8988T (cell line): ENCODE data around the gene PRRC2B.
"Not testable (repeated sequence)": the region's sequence is repeated elsewhere in the genome, so short reads cannot be mapped to it uniquely, and the experiment has no call there.

Source experiments
- DNase-seq: peaks from one replicate; pipeline ENCODE4 v3.0.0; 2011

Gene PRRC2B

GRCh38 chr9:131492070-131492469 is 98.2 kb downstream of the PRRC2B start:
- DNase-seq: no peak

GRCh38 chr9:131494296-131494870 is 100.5 kb downstream of the PRRC2B start:
- no peak for DNase-seq

GRCh38 chr9:131495785-131496184 is 101.9 kb downstream of the PRRC2B start:
- no peak for DNase-seq

- no peak for DNase-seq
These were observed 103.0 kb downstream of the PRRC2B start for GRCh38 chr9:131496844-131497405.

- no peak for DNase-seq
These were observed 105.4 kb downstream of the PRRC2B start for GRCh38 chr9:131499254-131499767.

GRCh38 chr9:131500377-131500776 is 106.5 kb downstream of the PRRC2B start:
- no peak for DNase-seq

- DNase-seq: no peak
These were observed 107.2 kb downstream of the PRRC2B start for GRCh38 chr9:131500939-131501541.

- DNase-seq: peak; percentile 94
These were observed 109.1 kb downstream of the PRRC2B start, which contains the start of gene POMT1 for GRCh38 chr9:131502781-131503625. POMT1 (plus strand) TSS chr9:131502918; CDS start chr9:131504219, 1,301 bp downstream.

GRCh38 chr9:131503626-131504465 is 110.0 kb downstream of the PRRC2B start:
- no peak for DNase-seq

- DNase-seq: no peak
These were observed 111.1 kb downstream of the PRRC2B start for GRCh38 chr9:131505012-131505411.

- DNase-seq: no peak
These were observed 117.5 kb downstream of the PRRC2B start for GRCh38 chr9:131511416-131511815.

GRCh38 chr9:131511880-131512279 is 118.0 kb downstream of the PRRC2B start:
- DNase-seq: no peak

- DNase-seq: no peak
These were observed 119.3 kb downstream of the PRRC2B start for GRCh38 chr9:131513177-131513576.

- not testable (repeated sequence) for DNase-seq
These were observed 121.7 kb downstream of the PRRC2B start for GRCh38 chr9:131515559-131516031.

GRCh38 chr9:131516100-131516499 is 122.2 kb downstream of the PRRC2B start:
- DNase-seq: no peak

GRCh38 chr9:131516930-131517329 is 123.0 kb downstream of the PRRC2B start:
- DNase-seq: no peak

GRCh38 chr9:131517761-131518190 is 123.9 kb downstream of the PRRC2B start:
- no peak for DNase-seq

- DNase-seq: no peak
These were observed 124.7 kb downstream of the PRRC2B start for GRCh38 chr9:131518553-131518952.

- DNase-seq: no peak
These were observed 126.6 kb downstream of the PRRC2B start for GRCh38 chr9:131520503-131520902.

GRCh38 chr9:131521203-131521602 is 127.3 kb downstream of the PRRC2B start:
- DNase-seq: no peak

GRCh38 chr9:131521822-131522221 is 127.9 kb downstream of the PRRC2B start:
- no peak for DNase-seq
